Measurements from ENCODE around the gene OR11H6. TPM values are rescaled to one million over a fixed set of nuclear protein-coding genes. Genes with fewer than 3 reads are reported as not detected.
A peak's percentile ranks its signal among the peaks of the same experiment; 100 is the strongest.

Gene OR11H6
- total RNA-seq, 1 experiment from 2014 or later, result not detected

DNA sequence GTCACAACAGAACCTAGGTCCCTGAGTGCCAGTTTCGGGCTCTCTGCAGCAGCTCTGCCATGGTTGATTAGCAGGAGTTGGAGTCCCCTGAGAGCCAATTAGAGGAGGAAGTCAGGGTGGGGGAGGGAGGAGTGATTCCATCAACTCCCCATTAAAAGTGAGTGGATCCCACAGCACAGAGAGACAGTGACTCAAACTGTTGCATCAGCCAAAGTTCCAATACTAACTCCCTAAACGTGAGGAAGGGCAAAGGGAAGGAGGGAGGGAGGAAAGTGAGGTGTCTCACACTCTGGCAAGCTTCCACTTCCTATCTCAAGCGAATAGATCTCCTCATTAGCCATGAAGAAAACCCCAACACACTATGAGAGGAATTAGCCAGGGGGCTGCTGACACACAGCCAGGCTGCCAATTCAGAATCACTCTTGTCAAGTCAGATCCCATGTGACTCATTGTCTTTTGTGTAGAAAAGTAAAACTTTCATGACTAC, 39.2 kb downstream of the OR11H6 start:
- peak; percentile 90 for DNase-seq (ENCODE audit: low read depth)

DNA sequence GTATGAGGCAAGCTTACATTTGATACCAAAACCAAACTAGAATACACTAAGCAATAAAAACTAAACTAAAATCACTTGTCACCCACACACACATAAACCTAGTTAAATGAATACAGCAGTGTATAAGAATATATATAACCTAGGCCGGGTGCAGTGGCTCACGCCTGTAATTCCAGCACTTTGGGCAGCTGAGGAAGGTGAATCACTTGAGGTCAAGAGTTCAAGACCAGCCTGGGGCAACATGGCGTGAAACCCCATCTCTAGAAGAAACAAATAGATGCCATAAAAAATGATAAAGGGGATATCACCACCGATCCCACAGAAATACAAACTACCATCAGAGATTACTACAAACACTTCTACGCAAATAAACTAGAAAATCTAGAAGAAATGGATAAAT, 40.9 kb downstream of the OR11H6 start:
- peak; percentile 73 for DNase-seq (ENCODE audit: low read depth)

DNA sequence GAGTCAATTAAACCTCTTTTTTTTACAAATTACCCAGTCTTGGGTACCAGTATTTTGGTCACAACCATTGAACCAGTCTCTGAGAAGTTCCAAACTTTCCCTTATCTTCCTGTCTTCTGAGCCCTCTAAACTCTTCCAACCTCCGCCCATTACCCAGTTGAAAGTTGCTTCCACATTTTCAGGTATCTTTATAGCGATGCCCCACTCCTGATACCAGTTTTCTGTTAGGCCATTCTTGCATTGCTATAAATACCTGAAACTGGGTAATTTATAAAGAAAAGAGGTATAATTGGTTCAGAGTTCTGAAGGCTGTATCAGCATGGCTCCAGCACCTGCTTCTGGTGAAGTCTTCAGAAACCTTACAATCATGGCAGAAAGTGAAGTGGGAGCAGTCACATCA, 50.6 kb downstream of the OR11H6 start:
- no peak for DNase-seq (ENCODE audit: low read depth)

Other genes starting within 250 kb of the OR11H6 start
- gene OR4K15, start 248.1 kb upstream of the OR11H6 start, total RNA-seq (2014; rRNA removed; shearing (Covaris generic)), result not detected in 2 replicates
- gene OR4Q2, start 221.5 kb upstream of the OR11H6 start, total RNA-seq (2014; rRNA removed; shearing (Covaris generic)), result not detected in 2 replicates
- gene OR4K14, start 204.4 kb upstream of the OR11H6 start, total RNA-seq (2014; rRNA removed; shearing (Covaris generic)), result not detected in 2 replicates
- not detected in 2 replicates for gene OR4K13, start 187.7 kb upstream of the OR11H6 start, total RNA-seq (2014; rRNA removed; shearing (Covaris generic))
- gene OR4L1, start 163.7 kb upstream of the OR11H6 start, total RNA-seq (2014; rRNA removed; shearing (Covaris generic)), result not detected in 2 replicates
- not detected in 2 replicates for gene OR4K17, start 113.0 kb upstream of the OR11H6 start, total RNA-seq (2014; rRNA removed; shearing (Covaris generic))
- not detected in 2 replicates for gene OR4N5, start 84.9 kb upstream of the OR11H6 start, total RNA-seq (2014; rRNA removed; shearing (Covaris generic))
- gene OR11G2, start 32.8 kb upstream of the OR11H6 start, total RNA-seq (2014; rRNA removed; shearing (Covaris generic)), result not detected in 2 replicates
- not detected in 2 replicates for gene OR11H7, start 5.3 kb downstream of the OR11H6 start, total RNA-seq (2014; rRNA removed; shearing (Covaris generic))
- not detected in 2 replicates for gene OR11H4, start 15.6 kb downstream of the OR11H6 start, total RNA-seq (2014; rRNA removed; shearing (Covaris generic))
- 4.0 and 9.5 TPM in 2 replicates for gene TTC5, start 82.2 kb downstream of the OR11H6 start, total RNA-seq (2014; rRNA removed; shearing (Covaris generic))
- gene CCNB1IP1, start 109.6 kb downstream of the OR11H6 start, total RNA-seq (2014; rRNA removed; shearing (Covaris generic)), result 54.8 and 57.0 TPM in 2 replicates
- gene PARP2, start 119.9 kb downstream of the OR11H6 start, total RNA-seq (2014; rRNA removed; shearing (Covaris generic)), result 25.4 and 27.8 TPM in 2 replicates
- 14.3 and 16.8 TPM in 2 replicates for gene TEP1, start 189.8 kb downstream of the OR11H6 start, total RNA-seq (2014; rRNA removed; shearing (Covaris generic))
- gene KLHL33, start 212.5 kb downstream of the OR11H6 start, total RNA-seq (2014; rRNA removed; shearing (Covaris generic)), result not detected in 2 replicates
- gene OSGEP, start 231.1 kb downstream of the OR11H6 start, total RNA-seq (2014; rRNA removed; shearing (Covaris generic)), result 61.5 and 70.0 TPM in 2 replicates
- gene APEX1, start 231.5 kb downstream of the OR11H6 start, total RNA-seq (2014; rRNA removed; shearing (Covaris generic)), result 46.0 and 64.7 TPM in 2 replicates
- 23.8 and 27.2 TPM in 2 replicates for gene PIP4P1, start 237.7 kb downstream of the OR11H6 start, total RNA-seq (2014; rRNA removed; shearing (Covaris generic))
- gene PNP, start 245.7 kb downstream of the OR11H6 start, total RNA-seq (2014; rRNA removed; shearing (Covaris generic)), result 79.3 and 84.2 TPM in 2 replicates